DOHH2 (cell line): Measurements from ENCODE around the gene IFRD2.
A peak's percentile ranks its signal among the peaks of the same experiment; 100 is the strongest.

Experiments used
- H3F3A ChIP-seq: fragments of 200-600 bp; sonication (generic), shearing (Covaris generic); 2 replicates; pipeline ENCODE4 v1.6.0; 2016; ENCODE audit warnings: antibody characterized with exemption, mild to moderate bottlenecking; ENCODE audit not compliant: control insufficient read depth, insufficient read depth
- H3K27ac ChIP-seq: fragments of 200-600 bp; sonication (generic); 2 replicates; pipeline ENCODE4 v1.5.1; 2014; ENCODE audit warnings: low read depth, mild to moderate bottlenecking, low read length, moderate library complexity
- H3K27me3 ChIP-seq: fragments of 200-600 bp; sonication (generic); 2 replicates; pipeline ENCODE4 v1.6.1; 2014; ENCODE audit warnings: mild to moderate bottlenecking, low read length, mixed read lengths; ENCODE audit not compliant: control insufficient read depth
- H3K36me3 ChIP-seq: fragments of 200-600 bp; sonication (generic); 2 replicates; pipeline ENCODE4 v1.6.1; 2014; ENCODE audit warnings: mild to moderate bottlenecking, low read length, moderate library complexity, mixed read lengths; ENCODE audit not compliant: control insufficient read depth
- H3K4me1 ChIP-seq: fragments of 200-600 bp; sonication (generic); 2 replicates; pipeline ENCODE4 v1.6.1; 2014; ENCODE audit warnings: mild to moderate bottlenecking, low read length, mixed read lengths; ENCODE audit not compliant: control insufficient read depth
- H3K4me2 ChIP-seq: fragments of 200-600 bp; sonication (generic); 2 replicates; pipeline ENCODE4 v1.6.0; 2014; ENCODE audit warnings: mild to moderate bottlenecking, low read length, moderate library complexity
- H3K4me3 ChIP-seq: fragments of 200-600 bp; sonication (generic); 2 replicates; pipeline ENCODE4 v1.5.1; 2014; ENCODE audit warnings: mild to moderate bottlenecking, low read length, mixed read lengths
- H3K79me2 ChIP-seq: fragments of 200-600 bp; sonication (generic); 2 replicates; pipeline ENCODE4 v1.6.1; 2014; ENCODE audit warnings: mild to moderate bottlenecking, low read length, mixed read lengths; ENCODE audit not compliant: control insufficient read depth
- H3K9me2 ChIP-seq: fragments of 200-600 bp; sonication (generic); replicated peaks from 2 replicates; pipeline ENCODE4 v1.6.1; 2014; ENCODE audit warnings: mild to moderate bottlenecking, low read length, mixed read lengths; ENCODE audit not compliant: control insufficient read depth
- H3K9me3 ChIP-seq: fragments of 200-600 bp; sonication (generic); 2 replicates; pipeline ENCODE4 v1.6.1; 2014; ENCODE audit warnings: antibody characterized with exemption, low read length, mixed read lengths; ENCODE audit not compliant: control insufficient read depth, insufficient read depth
- H4K20me1 ChIP-seq: fragments of 200-600 bp; sonication (generic); 2 replicates; pipeline ENCODE4 v1.6.0; 2014; ENCODE audit warnings: low read depth, mild to moderate bottlenecking, antibody characterized with exemption, low read length, moderate library complexity; ENCODE audit not compliant: control insufficient read depth, insufficient read depth
- CTCF ChIP-seq: fragments of 200-600 bp; sonication (generic); IDR thresholded peaks from one replicate; pipeline ENCODE4 v1.5.1; 2014; ENCODE audit warnings: antibody characterized with exemption, mild to moderate bottlenecking, low read depth, low read length; ENCODE audit not compliant: poor library complexity, severe bottlenecking
- EZH2phosphoT487 ChIP-seq: fragments of 200-600 bp; sonication (generic); IDR thresholded peaks from 2 replicates; pipeline ENCODE4 v1.6.1; 2017; ENCODE audit warnings: borderline replicate concordance, mild to moderate bottlenecking, antibody characterized with exemption, low read length, moderate library complexity, mixed read lengths

Gene IFRD2

GRCh38 chr3:50237754-50238548 is 54.3 kb downstream of the IFRD2 start:
- Histone ChIP-seq H3K9me2 (no peaks in the 10 kb centered on the region), H4K20me1 (peaks cover 13% of the 10 kb centered on the region; the same call in 1 of the 2 replicates), H3K36me3 (peaks cover 37% of the 10 kb centered on the region), H3K4me1 (peaks cover 62% of the 10 kb centered on the region), H3K9me3 (no peaks in the 10 kb centered on the region), H3K4me2 (peak overlapping the region; percentile 86), H3K27ac (peak overlapping the region; percentile 40), H3F3A (peaks cover 5% of the 10 kb centered on the region), H3K4me3 (peak overlapping the region; percentile 79), H3K27me3 (no peaks in the 10 kb centered on the region), H3K79me2 (peaks cover 68% of the 10 kb centered on the region)
- no peak for TF ChIP-seq CTCF
- no peak for TF ChIP-seq EZH2phosphoT487
